Adrenal gland (tissue), 5 donors: ENCODE data around the gene MAP3K2.

Source experiments
- CTCF ChIP-seq, 6 experiments: fragments of 450-650 bp in 4 of 6; fragments of 200-600 bp in 2 of 6; sonication (generic) in 1 of 6; IDR thresholded peaks; 1 replicate in 5 of 6; 2 replicates in 1 of 6; pipeline versions ENCODE4 v1.5.1 to v1.8.0; 2016 to 2021; ENCODE audit warnings: antibody characterized with exemption in 6 of 6, mild to moderate bottlenecking in 2 of 6, moderate library complexity in 1 of 6
- POLR2A ChIP-seq, 2 donors: fragments of 450-650 bp; IDR thresholded peaks; one replicate each; pipeline ENCODE4 v1.6.1; 2017; ENCODE audit warnings: antibody characterized with exemption in 2 of 2, mild to moderate bottlenecking in 2 of 2, moderate library complexity in 1 of 2
- donor health status: DM: no; HTN: no; CAD: no.

- TF ChIP-seq CTCF (IDR thresholded peaks at IDR 0.05) (no peak), POLR2A (IDR thresholded peaks at IDR 0.05) (no peak)
Observed at GRCh38 chr2:127427376-127428056, 39.7 kb upstream of the MAP3K2 start.
